ENCODE results near the gene DMD.

- no peak for TF ChIP-seq CTCF (IDR thresholded peaks at IDR 0.05)
- no peak for TF ChIP-seq EZH2 (IDR thresholded peaks at IDR 0.05; ENCODE audit: borderline replicate concordance, insufficient read depth, low read depth, low read length, poor library complexity, severe bottlenecking)
Observed at GRCh38 chrX:32985544-32985943, 225.8 kb downstream of the DMD start.
